ENCODE results near the gene APBB2. TPM values are rescaled to one million over a fixed set of nuclear protein-coding genes. Genes with fewer than 3 reads are reported as not detected.

The APBB2 gene
- polyA plus RNA-seq, 3 donors: 0.15 to 0.33 TPM; not detected in 1

DNA sequence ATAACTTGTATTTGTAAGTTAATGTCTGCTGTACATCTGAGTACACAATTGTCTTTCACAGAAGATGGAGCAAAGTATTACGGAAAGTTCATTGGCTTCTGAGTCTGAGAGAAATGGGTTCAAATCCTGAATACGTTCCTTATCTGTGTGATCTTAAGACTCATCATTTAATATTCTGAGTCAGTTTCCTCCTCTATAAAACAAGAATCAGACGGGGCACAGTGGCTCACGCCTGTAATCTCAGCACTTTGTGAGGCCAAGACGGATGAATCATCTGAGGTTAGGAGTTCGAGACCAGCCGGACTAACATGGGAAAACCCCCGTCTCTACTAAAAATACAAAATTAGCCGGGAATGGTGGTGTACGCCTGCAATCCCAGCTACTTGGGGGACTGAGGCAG lies 57.8 kb downstream of the APBB2 start:
- H3K27ac Mint-ChIP-seq: no peak overlapping the region
- H3K27me3 Mint-ChIP-seq (ENCODE audit: low read depth in 3 of 3): peaks cover 1 to 5% (median 2%) of the 10 kb centered on the region in 3 donors
- H3K36me3 Mint-ChIP-seq: no peaks in the 10 kb centered on the region
- H4K20me1 ChIP-seq (ENCODE audit: insufficient read depth, low read length): no peaks in the 10 kb centered on the region
- no peak overlapping the region for H3K4me2 ChIP-seq (replicated peaks; ENCODE audit: extremely low read depth, low read length, poor library complexity, severe bottlenecking)
- no peak overlapping the region for H3K9ac ChIP-seq (ENCODE audit: insufficient read depth, low read length, poor library complexity, severe bottlenecking)
- no peaks in the 10 kb centered on the region for H3K4me1 ChIP-seq (ENCODE audit: control insufficient read depth in 1 of 2, insufficient read depth in 2 of 2, low read length in 2 of 2)
- WGBS (ENCODE audit: insufficient coverage): 97% methylated on average over 6 of the region's 10 CpGs
- H3K9me3 ChIP-seq (replicated peaks in 1 of 2; ENCODE audit: control insufficient read depth in 1 of 2, insufficient read depth in 1 of 2, low read length in 2 of 2): no peaks in the 10 kb centered on the region
- no peak overlapping the region for H3K4me3 Mint-ChIP-seq
- no peaks in the 10 kb centered on the region for H3K79me2 ChIP-seq (ENCODE audit: insufficient read depth, low read length)
- no peaks in the 10 kb centered on the region for H3K36me3 ChIP-seq (replicated peaks in 1 of 2; ENCODE audit: control insufficient read depth in 1 of 2, insufficient read depth in 2 of 2, low read length in 2 of 2)
- no peak overlapping the region for H3K27ac ChIP-seq (ENCODE audit: low read depth in 1 of 2, low read length in 2 of 2)
- intact Hi-C loops (cut with micrococcal nuclease): no loop called here
- TF ChIP-seq, protein P1, sequence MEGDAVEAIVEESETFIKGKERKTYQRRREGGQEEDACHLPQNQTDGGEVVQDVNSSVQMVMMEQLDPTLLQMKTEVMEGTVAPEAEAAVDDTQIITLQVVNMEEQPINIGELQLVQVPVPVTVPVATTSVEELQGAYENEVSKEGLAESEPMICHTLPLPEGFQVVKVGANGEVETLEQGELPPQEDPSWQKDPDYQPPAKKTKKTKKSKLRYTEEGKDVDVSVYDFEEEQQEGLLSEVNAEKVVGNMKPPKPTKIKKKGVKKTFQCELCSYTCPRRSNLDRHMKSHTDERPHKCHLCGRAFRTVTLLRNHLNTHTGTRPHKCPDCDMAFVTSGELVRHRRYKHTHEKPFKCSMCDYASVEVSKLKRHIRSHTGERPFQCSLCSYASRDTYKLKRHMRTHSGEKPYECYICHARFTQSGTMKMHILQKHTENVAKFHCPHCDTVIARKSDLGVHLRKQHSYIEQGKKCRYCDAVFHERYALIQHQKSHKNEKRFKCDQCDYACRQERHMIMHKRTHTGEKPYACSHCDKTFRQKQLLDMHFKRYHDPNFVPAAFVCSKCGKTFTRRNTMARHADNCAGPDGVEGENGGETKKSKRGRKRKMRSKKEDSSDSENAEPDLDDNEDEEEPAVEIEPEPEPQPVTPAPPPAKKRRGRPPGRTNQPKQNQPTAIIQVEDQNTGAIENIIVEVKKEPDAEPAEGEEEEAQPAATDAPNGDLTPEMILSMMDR (IDR thresholded peaks at IDR 0.05): no peak
- H3K4me3 ChIP-seq (replicated peaks in 1 of 3; ENCODE audit: low read depth in 2 of 3, low read length in 3 of 3): no peak overlapping the region
- peaks cover 6% of the 10 kb centered on the region for H3K4me1 Mint-ChIP-seq
- H3K9me3 Mint-ChIP-seq: peaks cover 0 to 8% (median 0%) of the 10 kb centered on the region in 7 donors
- H3K27me3 ChIP-seq (ENCODE audit: control insufficient read depth in 2 of 2, insufficient read depth in 2 of 2, low read length in 2 of 2): peaks cover 0 to 2% of the 10 kb centered on the region in 2 donors
- DNase-seq: no peak
- H2AFZ ChIP-seq (ENCODE audit: insufficient read depth, low read depth, low read length, poor library complexity, severe bottlenecking): no peak overlapping the region

DNA sequence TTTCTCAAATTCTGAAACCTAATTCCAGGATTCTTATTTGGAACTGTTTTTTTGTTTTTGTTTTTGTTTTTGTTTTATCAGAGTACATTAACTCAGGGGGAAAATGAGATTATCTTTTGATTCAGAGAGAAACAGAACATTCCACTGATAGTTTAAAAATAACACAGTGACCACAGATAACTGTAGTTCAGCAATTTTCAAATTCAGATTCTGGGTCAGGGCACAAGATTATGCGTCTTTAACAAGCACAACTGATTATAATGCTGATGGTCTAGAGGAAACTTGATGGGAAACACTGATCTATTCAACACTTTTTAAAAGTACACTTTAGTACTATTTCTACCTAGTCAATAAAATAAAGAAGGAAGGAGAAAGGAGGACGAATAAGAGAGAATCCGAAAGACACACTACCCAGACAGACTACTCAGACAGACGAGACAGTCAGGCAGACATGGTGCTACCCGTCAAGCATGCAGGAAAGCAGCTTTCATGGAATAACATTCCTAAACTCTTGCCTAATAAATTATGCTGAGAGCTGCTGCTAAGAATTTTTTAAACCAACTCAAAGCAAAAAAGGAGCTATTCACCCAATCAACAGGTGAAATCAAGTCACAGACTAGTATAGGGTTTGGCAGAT lies 59.0 kb downstream of the APBB2 start:
- peaks cover 0 to 8% (median 0%) of the 10 kb centered on the region in 7 donors for H3K9me3 Mint-ChIP-seq
- H3K27me3 Mint-ChIP-seq (ENCODE audit: low read depth in 3 of 3): peaks cover 1 to 8% (median 2%) of the 10 kb centered on the region in 3 donors
- TF ChIP-seq, protein P1 (IDR thresholded peaks at IDR 0.05): no peak
- whole genome bisulfite sequencing (ENCODE audit: insufficient coverage): 100% methylated on average over 2 of the region's 5 CpGs
- H3K9me3 ChIP-seq (replicated peaks in 1 of 2; ENCODE audit: control insufficient read depth in 1 of 2, insufficient read depth in 1 of 2, low read length in 2 of 2): no peaks in the 10 kb centered on the region
- H3K79me2 ChIP-seq (ENCODE audit: insufficient read depth, low read length): no peaks in the 10 kb centered on the region
- no peak overlapping the region for H3K27ac ChIP-seq (ENCODE audit: low read depth in 1 of 2, low read length in 2 of 2)
- no peak for DNase-seq
- no peak overlapping the region for H3K9ac ChIP-seq (ENCODE audit: insufficient read depth, low read length, poor library complexity, severe bottlenecking)
- no peak overlapping the region for H3K4me3 ChIP-seq (replicated peaks in 1 of 3; ENCODE audit: low read depth in 2 of 3, low read length in 3 of 3)
- no peak overlapping the region for H3K4me3 Mint-ChIP-seq
- H3K4me1 ChIP-seq (ENCODE audit: control insufficient read depth in 1 of 2, insufficient read depth in 2 of 2, low read length in 2 of 2): no peaks in the 10 kb centered on the region
- no peak overlapping the region for H3K27ac Mint-ChIP-seq
- H4K20me1 ChIP-seq (ENCODE audit: insufficient read depth, low read length): no peaks in the 10 kb centered on the region
- H3K36me3 Mint-ChIP-seq: no peaks in the 10 kb centered on the region
- H3K27me3 ChIP-seq (ENCODE audit: control insufficient read depth in 2 of 2, insufficient read depth in 2 of 2, low read length in 2 of 2): no peaks in the 10 kb centered on the region
- H3K36me3 ChIP-seq (replicated peaks in 1 of 2; ENCODE audit: control insufficient read depth in 1 of 2, insufficient read depth in 2 of 2, low read length in 2 of 2): no peaks in the 10 kb centered on the region
- intact Hi-C loops (cut with micrococcal nuclease): no loop called here
- H3K4me1 Mint-ChIP-seq: peaks cover 6% of the 10 kb centered on the region
- H2AFZ ChIP-seq (ENCODE audit: insufficient read depth, low read depth, low read length, poor library complexity, severe bottlenecking): no peak overlapping the region
- H3K4me2 ChIP-seq (replicated peaks; ENCODE audit: extremely low read depth, low read length, poor library complexity, severe bottlenecking): no peak overlapping the region
